CD4-positive, alpha-beta T cell treated with Interleukin-15 for 1 hour (primary cell): ENCODE measurements around the gene INSL3.
A peak's percentile ranks its signal among the peaks of the same experiment; 100 is the strongest.

Source experiments
- DNase-seq: peaks from one replicate; pipeline ENCODE4 v3.0.0-alpha.2; 2020

INSL3 gene

DNA sequence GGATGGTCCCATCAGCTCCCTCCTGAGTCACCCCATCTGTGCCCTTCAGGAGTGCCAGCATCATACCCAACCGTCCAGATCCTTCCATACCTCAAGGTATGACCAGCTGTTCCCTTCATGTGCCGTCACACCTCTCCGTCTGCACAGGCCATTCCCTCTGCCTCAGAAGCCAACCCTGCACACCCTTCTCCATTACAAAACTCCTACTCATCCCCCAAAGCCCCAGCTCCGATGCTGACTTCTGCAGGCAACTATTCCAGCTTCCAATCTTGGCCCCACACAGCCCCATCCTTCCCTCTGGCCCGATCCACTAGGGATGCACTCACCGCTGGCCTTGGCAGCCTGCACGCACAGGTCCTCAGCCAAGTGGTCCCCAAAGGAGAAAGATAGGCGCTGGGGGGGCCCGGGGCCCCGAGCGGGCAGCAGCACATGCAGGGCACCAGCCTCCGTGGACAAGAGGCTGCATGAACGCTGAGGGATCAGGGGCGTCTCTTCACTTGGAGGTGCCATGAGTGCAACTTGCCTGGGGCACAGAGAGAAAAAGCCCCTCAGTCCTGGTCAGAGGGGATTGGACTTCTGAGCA is 22.7 kb upstream of the INSL3 start:
- no peak for DNase-seq

- DNase-seq: no peak
Observed at GRCh38 chr19:17843292-17843827, 22.0 kb upstream of the INSL3 start.

GRCh38 chr19:17842663-17843291 is 21.5 kb upstream of the INSL3 start:
- no peak for DNase-seq

DNA sequence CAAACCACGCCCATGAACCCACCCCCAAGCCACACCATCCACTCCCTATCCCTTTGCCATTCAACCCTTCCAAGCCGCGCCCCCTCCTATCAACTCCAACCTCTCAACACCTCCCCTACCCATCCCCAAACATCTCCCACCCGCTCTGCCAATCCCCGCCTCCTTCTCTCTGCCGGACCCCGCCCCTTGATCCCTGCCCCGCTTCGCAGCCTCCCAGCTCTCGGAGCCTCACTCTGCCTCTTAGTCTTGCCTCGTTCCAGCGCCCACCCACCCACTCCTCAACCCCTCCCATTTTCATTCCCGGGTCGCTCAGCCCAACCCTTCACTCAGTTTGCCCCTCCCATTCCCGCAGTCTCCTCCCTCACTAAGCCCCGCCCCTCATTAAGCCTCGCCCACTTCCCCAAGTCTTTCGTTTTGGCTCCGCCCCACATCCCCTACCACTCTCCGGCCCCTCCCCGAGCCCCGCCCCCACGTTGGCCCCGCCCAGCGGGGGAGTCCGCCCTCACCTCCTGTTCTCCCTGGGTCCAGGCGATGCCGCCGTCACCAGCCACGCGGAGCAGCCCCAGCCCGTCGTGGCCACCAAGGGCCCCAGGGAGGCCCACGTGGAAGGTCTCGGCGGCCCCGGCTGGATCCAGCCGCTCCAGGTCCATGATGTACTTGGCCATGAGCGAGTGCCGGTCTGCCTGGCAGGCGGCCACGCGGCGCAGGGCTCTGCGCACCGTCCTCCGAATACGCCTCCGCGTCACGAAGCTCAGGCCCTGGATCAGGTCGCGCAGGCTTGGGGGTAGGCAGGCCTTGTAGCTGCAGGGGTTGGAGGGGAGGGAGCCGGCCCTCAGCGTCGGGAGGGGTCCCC is 20.7 kb upstream of the INSL3 start:
- peak; percentile 39 for DNase-seq

- DNase-seq: no peak
Observed at GRCh38 chr19:17841371-17841809, 20.1 kb upstream of the INSL3 start.

GRCh38 chr19:17840019-17840418 is 18.7 kb upstream of the INSL3 start:
- no peak for DNase-seq

DNA sequence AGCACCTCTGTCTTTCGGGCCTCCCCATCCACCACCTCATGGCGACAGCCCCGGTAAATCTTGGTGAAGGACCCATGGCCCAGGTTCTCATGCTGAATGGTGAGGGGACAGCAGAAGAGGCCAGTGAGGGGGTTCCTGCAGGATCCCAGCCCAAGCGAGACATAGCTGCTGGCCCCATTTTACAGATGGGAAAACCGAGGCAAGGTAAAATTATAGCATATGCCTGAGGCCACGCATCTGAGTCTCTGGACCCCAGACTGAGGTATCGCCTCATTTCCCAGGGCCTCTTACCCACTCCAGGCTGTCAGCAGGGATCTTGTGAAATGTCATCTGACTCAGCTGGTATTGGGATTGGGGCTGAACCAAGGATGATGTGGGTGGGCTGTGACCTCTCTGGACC is 16.7 kb upstream of the INSL3 start:
- no peak for DNase-seq

- DNase-seq: no peak
Observed at GRCh38 chr19:17836530-17836929, 15.2 kb upstream of the INSL3 start.

GRCh38 chr19:17835182-17836006 is 14.1 kb upstream of the INSL3 start:
- DNase-seq: no peak

DNA sequence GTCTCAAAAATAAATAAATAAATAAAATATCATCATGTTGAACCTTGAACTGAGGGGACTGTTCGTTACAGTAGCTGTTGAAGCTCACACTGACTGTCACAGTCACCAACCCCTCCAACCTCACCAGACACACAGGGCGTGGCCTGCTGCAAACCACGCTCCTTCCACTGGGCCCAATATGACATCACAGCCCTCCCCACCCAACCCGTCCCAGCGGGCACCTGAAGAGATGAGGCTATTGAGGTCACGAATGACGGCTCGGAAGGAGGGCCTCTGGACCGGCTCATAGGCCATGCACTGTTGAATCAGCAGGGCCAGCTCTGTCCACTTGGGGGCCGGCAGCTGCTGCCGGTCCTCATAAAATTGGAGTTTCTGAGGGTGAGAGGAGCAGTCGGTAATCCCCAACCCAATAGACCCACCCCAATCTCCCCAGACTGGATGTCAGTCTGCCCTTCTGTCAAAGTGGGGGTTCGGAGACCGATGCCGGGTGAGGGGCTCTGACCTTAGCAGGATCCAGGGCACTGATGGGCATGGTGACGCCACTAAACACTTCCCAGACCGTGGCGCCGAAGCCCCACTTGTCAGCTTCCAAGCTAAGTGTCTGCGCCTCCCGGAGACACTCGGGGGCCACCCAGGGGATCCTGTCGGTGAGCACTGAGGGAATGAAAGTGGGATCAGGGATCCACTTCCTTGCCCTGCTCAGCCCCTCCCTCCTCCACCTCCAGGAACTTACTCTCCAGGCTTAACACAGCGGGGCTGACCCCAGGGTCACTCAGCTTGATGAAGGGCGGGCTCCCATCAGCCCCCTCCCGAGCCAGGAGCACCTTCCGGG is 13.2 kb upstream of the INSL3 start:
- no peak for DNase-seq

DNA sequence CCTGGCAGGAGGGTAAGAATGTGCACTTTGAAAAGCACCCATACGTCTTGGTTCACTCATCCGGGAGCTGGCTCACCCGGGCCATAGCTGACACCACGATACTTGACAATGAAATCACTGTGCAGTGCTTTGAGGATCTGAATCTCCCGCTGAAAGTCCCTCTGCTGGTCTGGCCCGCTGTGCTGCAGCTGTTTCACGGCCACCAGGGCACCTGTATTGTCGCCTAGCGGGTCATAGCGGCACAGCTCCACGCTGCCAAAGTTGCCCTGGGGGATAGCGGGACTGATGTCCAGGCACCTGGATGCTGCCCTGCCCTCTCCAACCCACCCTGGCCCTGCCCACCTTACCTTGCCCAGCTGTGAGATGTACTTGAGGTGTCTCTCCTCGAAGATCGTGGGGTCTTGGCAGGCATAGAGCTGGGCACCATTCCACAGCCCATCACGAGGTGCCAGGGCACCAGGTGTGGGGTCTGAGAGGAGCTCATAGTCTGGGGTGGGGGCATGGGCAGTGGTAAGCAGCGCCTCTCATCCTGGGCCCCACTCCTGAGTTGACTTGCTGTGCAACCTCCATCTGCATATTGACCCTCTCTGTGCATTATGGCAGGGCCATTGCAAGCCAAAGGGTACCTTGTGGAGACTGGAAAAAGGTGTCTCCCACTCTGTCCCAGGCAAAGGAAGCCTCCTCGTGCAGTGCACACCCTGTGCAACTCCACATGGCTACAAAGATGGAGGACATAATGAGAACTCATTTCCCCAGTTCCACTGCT is 11.3 kb upstream of the INSL3 start:
- no peak for DNase-seq

- no peak for DNase-seq
Observed at GRCh38 chr19:17831419-17831888, 10.1 kb upstream of the INSL3 start.

- peak; percentile 38 for DNase-seq
Observed at GRCh38 chr19:17830567-17831418, 9.5 kb upstream of the INSL3 start.

GRCh38 chr19:17829855-17830566 is 8.7 kb upstream of the INSL3 start:
- DNase-seq: no peak

DNA sequence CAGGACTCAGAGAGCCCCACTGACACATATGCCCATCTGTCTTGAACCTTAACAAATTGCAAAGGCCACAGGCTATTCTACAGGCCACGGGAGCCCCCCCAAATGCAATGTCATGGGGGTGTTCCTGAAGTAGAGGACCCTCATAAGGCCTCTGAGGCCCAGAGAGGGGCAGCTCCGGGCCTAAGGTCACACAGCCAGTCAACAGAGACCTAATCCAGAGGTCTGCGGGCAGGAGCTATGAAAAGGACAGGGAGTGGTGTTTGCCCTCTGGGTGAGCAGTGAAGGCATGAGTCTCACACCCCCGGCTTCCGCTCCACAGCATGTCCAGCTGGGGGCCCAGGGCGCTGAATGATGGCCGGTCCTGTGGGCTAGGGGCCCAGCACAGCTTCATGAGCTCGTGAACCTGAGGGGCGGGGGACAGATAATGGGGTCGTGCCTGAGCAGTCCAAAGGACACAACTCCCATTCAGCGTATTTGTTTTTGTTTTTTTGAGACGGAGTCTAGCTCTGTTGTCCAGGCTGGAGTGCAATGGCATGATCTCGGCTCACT is 5.3 kb upstream of the INSL3 start:
- no peak for DNase-seq

DNA sequence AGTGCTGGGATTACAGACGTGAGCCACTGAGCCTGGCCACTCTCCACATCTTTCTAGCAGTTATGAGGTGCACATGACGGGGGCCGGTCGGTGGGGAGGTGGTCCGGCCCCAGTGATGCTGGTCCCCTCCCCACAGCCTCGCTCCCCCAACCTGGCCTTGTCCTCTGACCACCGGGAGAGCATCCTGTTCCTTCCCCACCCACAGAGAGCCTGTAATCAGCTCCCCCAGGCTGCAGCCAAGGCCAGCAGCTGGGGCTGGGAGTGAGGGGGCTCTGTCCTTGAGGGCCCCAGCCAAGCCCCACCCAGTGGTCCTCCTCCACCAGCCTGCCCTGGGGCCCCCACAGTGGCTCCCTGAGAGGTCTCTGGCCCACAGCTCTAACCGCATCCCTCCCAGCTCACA is 3.0 kb upstream of the INSL3 start:
- no peak for DNase-seq

- DNase-seq: no peak
Observed at GRCh38 chr19:17817668-17818363, 3.5 kb downstream of the INSL3 start.

DNA sequence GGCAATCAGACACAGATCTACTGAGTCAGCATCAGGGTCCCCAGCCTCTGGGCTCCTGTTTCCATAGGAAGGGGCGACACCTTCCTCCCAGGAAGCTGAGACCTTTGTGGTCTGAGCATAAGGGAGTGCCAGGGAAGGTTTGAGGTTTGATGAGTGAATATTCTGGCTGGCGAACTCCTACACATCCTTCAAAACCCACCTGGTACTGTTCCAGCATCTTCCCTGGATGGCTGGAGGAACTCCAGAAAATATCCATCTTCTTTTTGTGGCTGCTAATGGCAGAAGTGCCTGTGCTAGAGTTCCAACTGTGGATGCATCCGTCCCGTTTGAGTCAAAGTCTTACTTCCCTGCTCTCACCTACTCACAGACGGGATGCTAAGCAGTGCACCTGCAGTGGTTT is 9.2 kb downstream of the INSL3 start:
- DNase-seq: no peak
